Lung (tissue), 12 donors: ENCODE measurements around the gene SLC6A13. TPM values are rescaled to one million over a fixed set of nuclear protein-coding genes. Genes with fewer than 3 reads are reported as not detected.

Experiments
- ATAC-seq: fragments of 200-7000 bp; cut with Tn5 transposase; one replicate; pipeline ENCODE4 v1.9.1; 2020; ENCODE audit warnings: moderate number of reproducible peaks; ENCODE audit not compliant: insufficient read depth, low FRiP score
- DNase-seq, 3 donors: peaks; one replicate each; pipeline ENCODE4 v3.0.0-alpha.2; 2013 to 2017
- H3K27ac ChIP-seq, 2 donors: one replicate each; pipeline ENCODE4 v1.5.1; 2013; ENCODE audit warnings: mild to moderate bottlenecking in 2 of 2, moderate library complexity in 2 of 2, control low read depth in 1 of 2, inconsistent platforms in 1 of 2, low read depth in 1 of 2, low read length in 1 of 2
- H3K27me3 ChIP-seq, 3 donors: one replicate each; pipeline ENCODE4 v1.5.1; 2013; ENCODE audit warnings: low read length in 2 of 3; ENCODE audit not compliant: control insufficient read depth in 3 of 3, insufficient read depth in 3 of 3
- H3K36me3 ChIP-seq, 4 donors: one replicate each; pipeline ENCODE4 v1.5.1; 2013; ENCODE audit warnings: low read length in 4 of 4, mild to moderate bottlenecking in 1 of 4, moderate library complexity in 1 of 4; ENCODE audit not compliant: control insufficient read depth in 4 of 4, insufficient read depth in 4 of 4
- H3K4me1 ChIP-seq, 5 donors: one replicate each; pipeline ENCODE4 v1.5.1; 2013; ENCODE audit warnings: low read length in 5 of 5, mild to moderate bottlenecking in 2 of 5, moderate library complexity in 1 of 5; ENCODE audit not compliant: control insufficient read depth in 5 of 5, insufficient read depth in 5 of 5
- H3K4me3 ChIP-seq: one replicate; pipeline ENCODE4 v1.5.1; 2013; ENCODE audit warnings: mild to moderate bottlenecking, control low read depth, moderate library complexity
- H3K9ac ChIP-seq, 2 donors: one replicate each; pipeline ENCODE4 v1.5.1; 2013; ENCODE audit warnings: low read length in 2 of 2, control low read depth in 1 of 2; ENCODE audit not compliant: insufficient read depth in 1 of 2
- H3K9me3 ChIP-seq, 4 donors: one replicate each; pipeline ENCODE4 v1.5.1; 2013; ENCODE audit warnings: low read length in 3 of 4, mild to moderate bottlenecking in 1 of 4, moderate library complexity in 1 of 4; ENCODE audit not compliant: control insufficient read depth in 4 of 4, insufficient read depth in 3 of 4
- CTCF ChIP-seq: IDR thresholded peaks from 2 replicates; pipeline ENCODE4 v1.5.1; 2012; ENCODE audit warnings: mild to moderate bottlenecking; ENCODE audit errors: control extremely low read depth, extremely low read depth
- whole genome bisulfite sequencing, 2 donors: extraction: QIAGEN DNeasy Blood & Tissue Kit; methylation state at CpG; one replicate each; pipeline ENCODE4 v1.1.7; 2013; 5-methylcytosine and 5-hydroxymethylcytosine counted together
- polyA plus RNA-seq, 2 donors: library from polyadenylated mRNA; stranded (reverse); fragments of 200-250 nt; gene quantifications; one replicate each; pipeline ENCODE4 v1.2.1, GENCODE V29; 2013
- total RNA-seq, 2 donors: library from RNA; depleted of rRNA in 1 of 2; stranded (reverse); fragments of >200 nt in 1 of 2; gene quantifications; one replicate each; pipeline ENCODE4 v1.2.1, GENCODE V29; 2014 to 2021
- donor health status: control.
- donor health status: control.
- donor health status: Bipolar disorder and iron deficiency.
- donor health status: healthy.
- donor health status: DM: yes; HTN: yes; CAD: no.

The SLC6A13 gene
- total and polyA plus RNA-seq, 4 donors: 0.46 to 2.4 (median 1.0) TPM

- ATAC-seq (no peak), DNase-seq (no peak)
- H3K27ac ChIP-seq: peak overlapping the region in 1 of 2 donors; percentile 43
- no peaks in the 10 kb centered on the region for H3K36me3 ChIP-seq
- H3K27me3 ChIP-seq: no peaks in the 10 kb centered on the region
- H3K4me1 ChIP-seq: peaks cover 0 to 16% (median 9%) of the 10 kb centered on the region in 5 donors
- no peak for TF ChIP-seq CTCF
- no peak overlapping the region for H3K9ac ChIP-seq
- no peak overlapping the region for H3K4me3 ChIP-seq
- no peaks in the 10 kb centered on the region for H3K9me3 ChIP-seq
- 90% methylated on average over 20 of the region's 20 CpGs for WGBS, 2 donors
Measured at GRCh38 chr12:177980-178828, 84.4 kb downstream of the SLC6A13 start.

GRCh38 chr12:177336-177979 is 85.2 kb downstream of the SLC6A13 start:
- H3K9me3 ChIP-seq: no peaks in the 10 kb centered on the region
- DNase-seq (no peak), ATAC-seq (no peak)
- no peak for TF ChIP-seq CTCF
- no peaks in the 10 kb centered on the region for H3K36me3 ChIP-seq
- peak overlapping the region in 1 of 2 donors; percentile 7 for H3K27ac ChIP-seq
- 70 to 81% methylated on average over 11 of the region's 11 CpGs for WGBS, 2 donors
- no peak overlapping the region for H3K9ac ChIP-seq
- no peaks in the 10 kb centered on the region for H3K27me3 ChIP-seq
- H3K4me3 ChIP-seq: no peak overlapping the region
- H3K4me1 ChIP-seq: peaks cover 0 to 23% (median 9%) of the 10 kb centered on the region in 5 donors

- WGBS, 2 donors: 67 to 76% methylated on average over 16 of the region's 16 CpGs
- no peaks in the 10 kb centered on the region for H3K27me3 ChIP-seq
- ATAC-seq: no peak
- H3K4me3 ChIP-seq: no peak overlapping the region
- H3K9ac ChIP-seq: no peak overlapping the region
- no peak for DNase-seq
- H3K36me3 ChIP-seq: no peaks in the 10 kb centered on the region
- no peaks in the 10 kb centered on the region for H3K9me3 ChIP-seq
- TF ChIP-seq CTCF: no peak
- H3K27ac ChIP-seq: peak overlapping the region in 1 of 2 donors; percentile 51
- peaks cover 0 to 27% (median 9%) of the 10 kb centered on the region in 5 donors for H3K4me1 ChIP-seq
Measured at GRCh38 chr12:176321-177181, 86.1 kb downstream of the SLC6A13 start.
